GM20431 (cell line): ENCODE results near the gene IQCM.

Experiments
- in situ Hi-C: fragments of 300-500 bp; cut with MseI, MboI; formaldehyde crosslinking; loops from one replicate; pipeline ENCODE4 v1.15.0; 2020; ENCODE audit warnings: low sequenced_read_pairs; ENCODE audit not compliant: unreplicated experiment

IQCM gene, protein sequence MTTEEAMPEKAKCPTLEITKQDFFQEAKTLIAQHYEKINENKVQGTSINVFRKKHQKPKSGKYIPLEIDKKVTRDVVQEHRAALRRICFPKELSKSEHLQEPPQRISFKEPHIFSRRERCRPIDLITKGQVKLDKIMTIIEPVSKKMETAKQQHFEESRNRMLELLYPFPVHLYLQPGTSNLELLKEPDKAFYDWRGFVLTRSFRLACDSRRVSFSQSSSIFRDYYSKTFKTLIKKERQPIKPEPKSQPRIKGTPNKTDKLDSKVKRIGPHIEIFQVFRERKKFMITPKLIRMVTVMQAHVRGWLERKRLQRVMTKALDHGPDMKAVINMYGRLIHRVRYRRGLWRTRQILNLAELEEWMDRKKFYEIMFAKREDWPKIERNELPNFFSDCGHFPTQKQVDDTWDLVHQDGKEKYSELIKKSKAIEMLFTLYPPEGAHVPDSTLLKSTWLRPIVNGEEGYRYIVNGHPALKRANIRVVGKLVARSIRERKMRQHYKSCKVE

GRCh38 chr4:149815743-149816142 lies at the start of gene IQCM:
IQCM (minus strand) TSS chr4:149815843; CDS start chr4:149742691, 73,152 bp downstream.
- in situ Hi-C loops: no loop called here

DNA sequence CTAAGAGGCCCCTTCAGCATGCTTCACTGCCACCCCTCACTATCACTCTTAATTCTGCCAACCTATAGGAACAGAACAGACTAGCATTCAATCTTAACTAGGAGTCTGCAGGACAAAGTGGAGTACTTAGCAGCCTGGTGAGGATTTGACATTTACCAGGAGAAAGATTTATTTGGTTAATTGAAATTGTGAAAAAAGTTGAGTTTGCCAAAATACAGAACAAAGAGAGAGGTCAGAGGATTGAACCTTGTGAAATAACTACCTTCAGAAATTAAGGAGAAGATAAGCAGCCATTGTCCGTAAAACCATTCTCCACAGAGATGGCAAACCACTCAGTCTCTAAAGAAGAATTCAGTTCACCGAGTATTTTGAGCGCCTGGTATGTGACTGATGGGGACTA lies 41.8 kb upstream of the IQCM start:
- in situ Hi-C loops: no loop called here

- in situ Hi-C loops: no loop called here
Observed at GRCh38 chr4:149845743-149846142, 30.1 kb upstream of the IQCM start.

GRCh38 chr4:149841686-149842085 lies 26.0 kb upstream of the IQCM start:
- in situ Hi-C loops: no loop called here

DNA sequence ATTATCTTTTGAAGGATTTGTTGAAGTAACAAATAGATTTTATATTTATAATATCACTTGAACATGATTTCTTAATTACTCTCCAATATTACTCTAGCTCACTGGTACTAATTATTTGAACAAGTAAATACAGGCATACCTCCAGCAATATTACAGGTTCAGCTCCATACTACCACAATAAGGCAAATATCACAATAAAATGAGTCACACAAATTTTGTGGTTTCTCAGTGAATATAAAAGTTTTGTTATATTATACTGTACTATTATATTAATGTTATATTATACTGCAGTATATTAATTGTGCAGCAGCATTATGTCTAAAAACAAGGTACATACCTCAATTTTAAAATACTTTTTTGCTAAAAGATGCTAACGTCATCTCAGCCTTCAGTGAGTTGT lies 22.4 kb upstream of the IQCM start:
- in situ Hi-C loops: no loop called here

- in situ Hi-C loops: no loop called here
Observed at GRCh38 chr4:149836546-149836945, 20.9 kb upstream of the IQCM start.

DNA sequence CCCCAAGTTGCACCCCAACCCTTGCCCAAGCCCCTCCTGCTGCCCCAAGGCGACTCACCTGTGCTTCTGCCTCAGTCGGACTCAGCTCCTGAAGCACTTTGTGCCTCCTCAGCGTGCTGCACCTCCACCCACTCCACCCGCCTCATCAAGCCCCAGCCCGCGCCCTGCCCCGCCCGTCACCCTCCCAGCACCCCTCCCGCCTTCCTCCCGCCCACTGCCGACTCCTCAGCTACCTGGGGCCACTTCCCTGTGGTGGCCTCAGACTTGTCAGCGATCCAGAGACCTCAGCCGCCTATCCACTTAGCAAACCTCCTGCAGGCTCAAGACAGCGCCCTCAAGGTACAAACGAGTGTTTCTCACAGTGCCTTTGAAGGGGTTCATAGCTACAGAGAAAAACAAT lies 19.6 kb upstream of the IQCM start:
- in situ Hi-C loops: no loop called here

DNA sequence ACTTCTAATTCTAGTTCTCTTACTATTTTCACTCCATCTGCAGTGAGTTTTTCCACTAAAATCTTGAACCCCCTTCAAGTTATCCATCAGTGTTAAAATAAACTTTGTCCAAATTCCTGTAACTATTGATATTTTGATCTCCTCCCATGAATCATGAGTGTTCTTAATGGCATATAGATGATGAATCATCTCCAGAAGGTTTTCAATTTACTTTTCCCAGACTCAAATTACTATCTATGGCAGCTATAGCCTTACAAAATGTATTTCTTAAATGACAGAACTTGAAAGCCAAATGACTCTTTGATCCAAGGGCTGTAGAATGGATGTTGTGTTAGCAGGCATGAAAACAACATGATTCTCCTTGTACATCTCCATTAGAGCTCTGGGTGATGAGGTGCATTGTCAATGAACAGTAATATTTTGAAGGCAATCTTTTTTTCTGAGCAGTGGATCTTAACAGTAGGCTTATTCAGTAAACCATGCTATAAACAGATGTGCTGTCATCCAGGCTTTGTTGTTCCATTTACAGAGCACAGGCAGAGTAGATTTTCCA lies 16.1 kb upstream of the IQCM start:
- in situ Hi-C loops: no loop called here

DNA sequence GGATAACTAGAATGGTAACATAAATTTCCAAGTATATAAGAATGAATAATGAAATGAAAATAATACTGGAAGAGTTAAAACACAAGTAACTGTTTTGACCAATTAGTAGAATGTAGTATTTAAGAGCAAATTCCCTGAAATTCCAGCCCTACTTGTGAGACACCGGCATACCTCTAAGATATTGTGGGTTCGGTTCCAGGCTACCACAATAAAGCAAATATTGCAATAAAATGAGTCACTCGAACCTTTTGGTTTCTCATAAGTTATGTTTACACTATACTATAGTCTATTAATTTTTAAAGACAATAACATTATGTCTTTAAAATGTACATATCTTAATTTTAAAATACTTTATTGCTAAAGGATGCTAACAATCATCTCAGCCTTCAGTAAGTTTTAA lies 15.2 kb upstream of the IQCM start:
- in situ Hi-C loops: no loop called here

- in situ Hi-C loops: no loop called here
Observed at GRCh38 chr4:149825336-149825735, 9.7 kb upstream of the IQCM start.

GRCh38 chr4:149823769-149824221 lies 8.2 kb upstream of the IQCM start:
- in situ Hi-C loops: no loop called here

- in situ Hi-C loops: no loop called here
Observed at GRCh38 chr4:149801416-149801815, 14.2 kb downstream of the IQCM start.

GRCh38 chr4:149799546-149799945 lies 16.1 kb downstream of the IQCM start:
- in situ Hi-C loops: no loop called here

GRCh38 chr4:149796381-149796780 lies 19.3 kb downstream of the IQCM start:
- in situ Hi-C loops: no loop called here

GRCh38 chr4:149795256-149795655 lies 20.4 kb downstream of the IQCM start:
- in situ Hi-C loops: no loop called here

DNA sequence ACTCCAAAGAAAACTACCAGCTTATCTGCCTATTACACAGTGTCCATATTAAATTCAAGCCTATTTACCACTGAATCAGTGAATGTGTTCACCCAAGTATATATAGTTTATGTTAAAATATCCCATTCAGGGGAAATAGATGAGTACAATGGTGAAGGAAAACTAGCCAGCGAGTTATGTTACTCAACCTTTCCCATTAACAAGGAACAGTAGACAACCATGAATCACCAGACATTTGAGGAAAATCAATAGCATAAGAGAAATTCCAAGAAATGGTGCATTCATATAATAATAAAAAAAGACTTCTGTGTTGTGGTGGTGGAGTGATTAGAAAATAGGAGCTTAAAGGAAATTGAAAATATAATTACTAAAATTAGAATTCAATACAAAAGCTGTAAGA lies 21.3 kb downstream of the IQCM start:
- in situ Hi-C loops: no loop called here

- in situ Hi-C loops: no loop called here
Observed at GRCh38 chr4:149793459-149793858, 22.2 kb downstream of the IQCM start.

DNA sequence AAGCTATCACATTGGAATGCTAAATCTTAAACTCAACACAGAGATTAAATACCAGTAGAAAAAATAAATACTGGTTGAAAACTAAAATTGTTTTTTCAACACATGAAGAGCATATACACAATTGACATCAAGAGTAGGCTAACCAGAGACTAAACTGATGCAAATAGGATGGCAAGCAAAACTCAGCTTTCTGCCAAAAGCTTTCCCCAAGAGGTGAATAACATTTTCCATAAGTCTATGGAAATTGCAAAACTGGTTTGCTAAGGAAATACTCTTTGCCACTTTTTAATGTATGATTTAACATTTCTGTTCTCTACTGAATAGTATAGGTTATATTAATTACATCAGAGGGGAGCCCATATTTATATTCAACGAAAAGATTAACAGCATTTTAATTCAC lies 23.8 kb downstream of the IQCM start:
- in situ Hi-C loops: no loop called here

DNA sequence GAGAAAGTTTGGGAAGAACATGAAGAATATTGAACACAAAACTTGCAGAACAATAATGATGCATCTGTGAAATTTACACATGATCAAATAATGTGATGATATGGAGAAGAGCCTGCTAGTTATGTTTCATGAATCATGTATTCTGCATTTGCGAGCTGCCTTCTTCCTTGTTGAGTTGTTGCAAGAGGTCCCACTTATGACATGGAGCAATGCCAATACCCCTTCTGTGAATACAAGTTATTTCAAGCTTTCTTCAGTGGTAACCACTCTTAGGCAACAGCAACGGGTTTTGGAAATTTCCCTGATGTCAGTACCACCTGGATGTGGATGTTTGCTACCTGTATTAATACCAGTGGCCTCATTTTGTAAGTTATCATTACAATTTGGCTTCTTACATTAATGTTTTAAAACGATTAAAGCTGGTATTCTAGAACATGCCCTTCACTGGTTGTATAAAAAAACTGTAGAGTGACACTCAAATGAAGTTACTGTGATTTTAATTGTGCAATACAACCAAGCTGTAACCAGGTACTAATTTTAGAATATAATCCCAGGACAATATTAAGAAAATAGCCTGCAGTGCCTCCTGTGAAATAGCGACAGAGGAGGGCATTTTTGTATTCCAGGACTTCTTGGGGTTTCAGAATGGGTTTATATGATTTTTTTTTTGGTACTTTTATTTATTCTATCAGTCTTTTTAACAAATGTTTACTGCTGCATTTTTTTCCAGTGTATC lies 25.3 kb downstream of the IQCM start:
- in situ Hi-C loops: no loop called here

- in situ Hi-C loops: no loop called here
Observed at GRCh38 chr4:149788300-149788699, 27.3 kb downstream of the IQCM start.
